ENCODE results near the gene SCNN1A. TPM values are rescaled to one million over a fixed set of nuclear protein-coding genes. Genes with fewer than 3 reads are reported as not detected.

The SCNN1A gene
- total and polyA plus RNA-seq, 2 of the 4 experiments (the other 2 are of a cell fraction) = 0.41 TPM; not detected in 1

- no peaks in the 10 kb centered on the region for H3K27me3 ChIP-seq (ENCODE audit: control insufficient read depth, insufficient read depth, low read length)
- H2BK5ac ChIP-seq (ENCODE audit: low read depth, low read length, poor library complexity, severe bottlenecking) = peak overlapping the region; percentile 87
- peaks cover 50% of the 10 kb centered on the region for H3K9me1 ChIP-seq (ENCODE audit: insufficient read depth, low read length)
- no peak for ATAC-seq (ENCODE audit: low read depth)
- no CpG with 5 or more reads among the region's 7 CpGs for WGBS, 2 experiments (ENCODE audit: extremely low coverage in 2 of 2, insufficient read length in 1 of 2)
- POLR2A ChIA-PET (ENCODE audit: unreplicated experiment) = interaction anchor here (0.6 kb wide), 1 partner anchor 192 kb away, joined by 11 read pairs; the partner anchor contains the start of gene GAPDH
- H4K8ac ChIP-seq (ENCODE audit: low read depth in 2 of 2, low read length in 2 of 2) = peak overlapping the region; percentile 94 to 99
- peak overlapping the region; percentile 90 for H3K56ac ChIP-seq (ENCODE audit: extremely low read depth, insufficient read depth, low read length)
- peak overlapping the region; percentile 98 for H3K27ac ChIP-seq (ENCODE audit: insufficient read depth, low read length)
- peak overlapping the region; percentile 71 for H4K5ac ChIP-seq (ENCODE audit: low read depth, low read length)
- H3K9ac ChIP-seq (ENCODE audit: low read depth, low read length) = peak overlapping the region; percentile 99; the same call in 1 of the 2 replicates
- peak overlapping the region; percentile 63 for H3K18ac ChIP-seq (ENCODE audit: low read depth, low read length)
- peaks cover 39% of the 10 kb centered on the region for H3K4me1 ChIP-seq (ENCODE audit: control insufficient read depth, insufficient read depth, low read length)
- peaks cover 15% of the 10 kb centered on the region; the same call in 1 of the 2 replicates for H3K36me3 ChIP-seq (ENCODE audit: control insufficient read depth, insufficient read depth, low read length)
- peak overlapping the region; percentile 97 for H2AK5ac ChIP-seq (ENCODE audit: low read depth, low read length)
- peak overlapping the region; percentile 97 for H2BK120ac ChIP-seq (ENCODE audit: low read depth, low read length)
- no peak for TF ChIP-seq FOS (IDR thresholded peaks at IDR 0.05; ENCODE audit: low read depth, low read length)
- TF ChIP-seq BHLHE40 (IDR thresholded peaks at IDR 0.05; ENCODE audit: low read depth, low read length) = no peak
- no peak for TF ChIP-seq RAD21 (IDR thresholded peaks at IDR 0.05; ENCODE audit: low read length)
- TF ChIP-seq USF2 (IDR thresholded peaks at IDR 0.05; ENCODE audit: low read depth, low read length) = no peak
- no peak for TF ChIP-seq ELK1 (IDR thresholded peaks at IDR 0.05; ENCODE audit: borderline replicate concordance, low read depth, low read length)
- TF ChIP-seq CTCF (conservative IDR thresholded peaks at IDR 0.05; ENCODE audit: low read depth, low read length) = no peak
- TF ChIP-seq RCOR1 (IDR thresholded peaks at IDR 0.05; ENCODE audit: insufficient replicate concordance, low read length) = no peak
- no peak for TF ChIP-seq NFE2L2 (IDR thresholded peaks at IDR 0.05; ENCODE audit: low read depth, low read length)
- TF ChIP-seq RFX5 (IDR thresholded peaks at IDR 0.05; ENCODE audit: low read depth, low read length) = no peak
- TF ChIP-seq CHD1 (IDR thresholded peaks at IDR 0.05; ENCODE audit: low read depth, low read length) = no peak
- no peak for TF ChIP-seq POLR2A (IDR thresholded peaks at IDR 0.05; ENCODE audit: low read depth, low read length)
- no peak overlapping the region; the same call in 1 of the 2 replicates for H3K4me3 ChIP-seq (ENCODE audit: insufficient read depth, low read depth, low read length)
- H2AK9ac ChIP-seq (replicated peaks; ENCODE audit: low read depth, low read length, poor library complexity) = peak overlapping the region; percentile 81
- H3K79me1 ChIP-seq (ENCODE audit: low read depth in 1 of 2, low read length in 2 of 2) = peaks cover 6 to 58% of the 10 kb centered on the region in 2 experiments; a peak in 2 of 4 replicates
- peak overlapping the region; percentile 97 for H3K4ac ChIP-seq (ENCODE audit: low read depth, low read length)
- peak overlapping the region; percentile 96 for H3K14ac ChIP-seq (replicated peaks; ENCODE audit: low read depth, low read length)
- CTCF ChIA-PET = interaction anchor here (1.2 kb wide), 1 partner anchor 16 kb away, joined by 4 read pairs; no protein-coding TSS in a partner anchor
- peak overlapping the region; percentile 98 for H2BK20ac ChIP-seq (ENCODE audit: low read depth, low read length)
- peak overlapping the region; percentile 94 for H4K91ac ChIP-seq (ENCODE audit: insufficient read depth, low read depth, low read length)
- BruUV-seq (replicated peaks) = no TSS peak
- dilution Hi-C loops (cut with HindIII; ENCODE audit: low sequenced_read_pairs, unreplicated experiment) = no loop called here
- in situ Hi-C loops (cut with MboI; ENCODE audit: low sequenced_read_pairs) = no loop called here
- peaks cover 38% of the 10 kb centered on the region for H4K20me1 ChIP-seq (ENCODE audit: insufficient read depth, low read length)
- peak overlapping the region; percentile 89 for H3K23ac ChIP-seq (ENCODE audit: low read depth, low read length)
- no peak for DNase-seq
- H2BK15ac ChIP-seq (ENCODE audit: low read depth, low read length) = peak overlapping the region; percentile 99; the same call in 2 of the 3 replicates
- intact Hi-C loops (cut with micrococcal nuclease) = no loop called here
- peak overlapping the region; percentile 91 for H2AFZ ChIP-seq (replicated peaks; ENCODE audit: low read length, poor library complexity)
- H3K4me2 ChIP-seq (ENCODE audit: low read depth, low read length) = peak overlapping the region; percentile 69
- H3K9me3 ChIP-seq (ENCODE audit: control insufficient read depth, insufficient read depth, low read length) = no peaks in the 10 kb centered on the region
Observed at GRCh38 chr12:6342140-6342889, 33.0 kb downstream of the SCNN1A start.

Data from IMR-90 (cell line).